ENCODE data around the gene FRMPD4. TPM values are rescaled to one million over a fixed set of nuclear protein-coding genes. Genes with fewer than 3 reads are reported as not detected.

The FRMPD4 gene
- total RNA-seq, 1 experiment from 2014 or later = not detected

GRCh38 chrX:12489341-12489740 is 351.1 kb downstream of the FRMPD4 start:
- Histone ChIP-seq H3K4me1 (no peaks in the 10 kb centered on the region), H3K27me3 (replicated peaks; ENCODE audit: control insufficient read depth, insufficient read depth, low read length) (no peaks in the 10 kb centered on the region; the same call in 1 of the 2 replicates), H3K9me3 (no peaks in the 10 kb centered on the region), H3K36me3 (ENCODE audit: control insufficient read depth, insufficient read depth, low read length) (no peaks in the 10 kb centered on the region), H3K4me3 (ENCODE audit: low read depth, low read length) (no peak overlapping the region)
- peaks cover 2% of the 10 kb centered on the region for H3K27me3 Mint-ChIP-seq (ENCODE audit: insufficient read depth, unreplicated experiment)
- intact Hi-C loops (cut with micrococcal nuclease; ENCODE audit: unreplicated experiment) = no loop called here
- no peaks in the 10 kb centered on the region for H3K9me3 Mint-ChIP-seq (ENCODE audit: unreplicated experiment)
- CTCF ChIA-PET = no interaction called here
- no peak for DNase-seq
- no peaks in the 10 kb centered on the region for H3K4me1 Mint-ChIP-seq (ENCODE audit: low read depth, unreplicated experiment)
- no peak overlapping the region for H3K27ac Mint-ChIP-seq (ENCODE audit: unreplicated experiment)
- BruUV-seq (replicated peaks) = no TSS peak
- no peak for TF ChIP-seq CTCF (IDR thresholded peaks at IDR 0.05; ENCODE audit: insufficient read depth in 1 of 2, low read depth in 1 of 2, low read length in 1 of 2, severe bottlenecking in 1 of 2, unreplicated experiment in 1 of 2)
- H3K4me3 Mint-ChIP-seq (ENCODE audit: unreplicated experiment) = no peak overlapping the region
- H3K36me3 Mint-ChIP-seq (ENCODE audit: insufficient read depth, unreplicated experiment) = no peaks in the 10 kb centered on the region
- POLR2A ChIA-PET = no interaction called here

DNA sequence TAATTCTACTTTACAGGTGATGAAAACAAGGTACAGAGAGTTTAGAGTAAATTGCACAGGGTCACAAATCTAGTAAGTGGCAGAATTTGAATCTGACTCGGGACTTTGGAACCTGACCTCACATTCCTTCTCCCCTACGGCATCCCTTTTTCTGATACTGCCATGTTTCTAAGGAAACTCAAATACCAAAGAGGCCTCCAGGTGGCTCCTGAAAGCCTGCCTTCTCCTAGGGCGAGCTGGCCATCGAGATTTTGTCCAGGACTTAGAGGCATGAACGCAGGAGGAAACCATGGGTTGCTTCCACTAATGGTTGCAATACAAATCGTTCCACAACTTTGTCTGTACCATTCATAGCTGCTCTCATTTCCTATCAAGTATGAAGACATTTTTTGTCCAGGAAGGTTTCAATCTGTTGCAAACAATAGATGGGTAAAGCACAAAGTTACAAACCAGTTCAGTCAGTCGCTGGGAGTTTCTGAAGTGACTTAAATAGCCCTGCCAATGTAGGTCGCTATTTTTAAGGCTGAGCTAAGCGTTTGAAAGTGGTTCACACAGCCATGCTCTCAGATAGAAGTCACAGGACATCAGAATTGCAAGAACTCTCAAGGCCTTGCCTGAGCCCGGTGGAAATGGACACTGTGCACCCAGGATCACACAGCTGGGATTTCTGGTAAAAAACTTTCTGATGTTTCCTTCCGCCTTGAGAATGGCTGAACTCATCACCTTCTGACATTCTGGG is 356.3 kb downstream of the FRMPD4 start:
- Histone ChIP-seq H3K4me3 (ENCODE audit: low read depth, low read length) (no peak overlapping the region), H3K9me3 (no peaks in the 10 kb centered on the region), H3K4me1 (no peaks in the 10 kb centered on the region), H3K36me3 (ENCODE audit: control insufficient read depth, insufficient read depth, low read length) (no peaks in the 10 kb centered on the region), H3K27me3 (replicated peaks; ENCODE audit: control insufficient read depth, insufficient read depth, low read length) (no peaks in the 10 kb centered on the region; the same call in 1 of the 2 replicates)
- DNase-seq = no peak
- CTCF ChIA-PET = no interaction called here
- no TSS peak for BruUV-seq (replicated peaks)
- H3K27ac Mint-ChIP-seq (ENCODE audit: unreplicated experiment) = no peak overlapping the region
- no peaks in the 10 kb centered on the region for H3K4me1 Mint-ChIP-seq (ENCODE audit: low read depth, unreplicated experiment)
- peaks cover 2% of the 10 kb centered on the region for H3K27me3 Mint-ChIP-seq (ENCODE audit: insufficient read depth, unreplicated experiment)
- H3K36me3 Mint-ChIP-seq (ENCODE audit: insufficient read depth, unreplicated experiment) = no peaks in the 10 kb centered on the region
- POLR2A ChIA-PET = no interaction called here
- intact Hi-C loops (cut with micrococcal nuclease; ENCODE audit: unreplicated experiment) = loop anchor here (5.0 kb wide), 1 partner anchor 208 kb away; no protein-coding TSS in a partner anchor
- TF ChIP-seq CTCF (IDR thresholded peaks at IDR 0.05; ENCODE audit: insufficient read depth in 1 of 2, low read depth in 1 of 2, low read length in 1 of 2, severe bottlenecking in 1 of 2, unreplicated experiment in 1 of 2) = no peak
- H3K9me3 Mint-ChIP-seq (ENCODE audit: unreplicated experiment) = no peaks in the 10 kb centered on the region
- H3K4me3 Mint-ChIP-seq (ENCODE audit: unreplicated experiment) = no peak overlapping the region

- Mint-ChIP-seq H3K4me1 (ENCODE audit: low read depth, unreplicated experiment) (no peaks in the 10 kb centered on the region), H3K27me3 (ENCODE audit: insufficient read depth, unreplicated experiment) (peaks cover 3% of the 10 kb centered on the region), H3K36me3 (ENCODE audit: insufficient read depth, unreplicated experiment) (no peaks in the 10 kb centered on the region), H3K9me3 (ENCODE audit: unreplicated experiment) (no peaks in the 10 kb centered on the region), H3K27ac (ENCODE audit: unreplicated experiment) (no peak overlapping the region), H3K4me3 (ENCODE audit: unreplicated experiment) (no peak overlapping the region)
- H3K36me3 ChIP-seq (ENCODE audit: control insufficient read depth, insufficient read depth, low read length) = no peaks in the 10 kb centered on the region
- ChIA-PET POLR2A (no interaction called here), CTCF (interaction anchor here (0.7 kb wide), 1 partner anchor 737 kb away, joined by 3 read pairs; no protein-coding TSS in a partner anchor)
- H3K4me1 ChIP-seq = no peaks in the 10 kb centered on the region
- intact Hi-C loops (cut with micrococcal nuclease; ENCODE audit: unreplicated experiment) = loop anchor here (5.0 kb wide), 1 partner anchor 206 kb away; no protein-coding TSS in a partner anchor
- H3K27me3 ChIP-seq (replicated peaks; ENCODE audit: control insufficient read depth, insufficient read depth, low read length) = no peaks in the 10 kb centered on the region
- no peak for DNase-seq
- H3K4me3 ChIP-seq (ENCODE audit: low read depth, low read length) = no peak overlapping the region
- TF ChIP-seq CTCF (IDR thresholded peaks at IDR 0.05; ENCODE audit: insufficient read depth in 1 of 2, low read depth in 1 of 2, low read length in 1 of 2, severe bottlenecking in 1 of 2, unreplicated experiment in 1 of 2) = no peak
- BruUV-seq (replicated peaks) = no TSS peak
- no peaks in the 10 kb centered on the region for H3K9me3 ChIP-seq
Observed at GRCh38 chrX:12496343-12496742, 358.1 kb downstream of the FRMPD4 start.
